Renal cortex interstitium (tissue), 11 donors: ENCODE measurements around the gene NDUFS2. TPM values are rescaled to one million over a fixed set of nuclear protein-coding genes. Genes with fewer than 3 reads are reported as not detected.

ENCODE experiments used
- DNase-seq, 11 donors: peaks; one replicate each; pipeline ENCODE4 v3.0.0-alpha.2; 2013; ENCODE audit warnings: low read depth in 9 of 11, low spot score in 4 of 11; ENCODE audit errors: extremely low read depth in 1 of 11
- polyA plus RNA-seq, 3 donors: library from polyadenylated mRNA; unstranded; fragments of 120-200 nt; gene quantifications; one replicate each; pipeline ENCODE4 v1.2.1, GENCODE V29; 2013; ENCODE audit not compliant: insufficient read length in 3 of 3

Gene NDUFS2
- polyA plus RNA-seq, 3 donors: 200 to 212 (median 200) TPM

DNA sequence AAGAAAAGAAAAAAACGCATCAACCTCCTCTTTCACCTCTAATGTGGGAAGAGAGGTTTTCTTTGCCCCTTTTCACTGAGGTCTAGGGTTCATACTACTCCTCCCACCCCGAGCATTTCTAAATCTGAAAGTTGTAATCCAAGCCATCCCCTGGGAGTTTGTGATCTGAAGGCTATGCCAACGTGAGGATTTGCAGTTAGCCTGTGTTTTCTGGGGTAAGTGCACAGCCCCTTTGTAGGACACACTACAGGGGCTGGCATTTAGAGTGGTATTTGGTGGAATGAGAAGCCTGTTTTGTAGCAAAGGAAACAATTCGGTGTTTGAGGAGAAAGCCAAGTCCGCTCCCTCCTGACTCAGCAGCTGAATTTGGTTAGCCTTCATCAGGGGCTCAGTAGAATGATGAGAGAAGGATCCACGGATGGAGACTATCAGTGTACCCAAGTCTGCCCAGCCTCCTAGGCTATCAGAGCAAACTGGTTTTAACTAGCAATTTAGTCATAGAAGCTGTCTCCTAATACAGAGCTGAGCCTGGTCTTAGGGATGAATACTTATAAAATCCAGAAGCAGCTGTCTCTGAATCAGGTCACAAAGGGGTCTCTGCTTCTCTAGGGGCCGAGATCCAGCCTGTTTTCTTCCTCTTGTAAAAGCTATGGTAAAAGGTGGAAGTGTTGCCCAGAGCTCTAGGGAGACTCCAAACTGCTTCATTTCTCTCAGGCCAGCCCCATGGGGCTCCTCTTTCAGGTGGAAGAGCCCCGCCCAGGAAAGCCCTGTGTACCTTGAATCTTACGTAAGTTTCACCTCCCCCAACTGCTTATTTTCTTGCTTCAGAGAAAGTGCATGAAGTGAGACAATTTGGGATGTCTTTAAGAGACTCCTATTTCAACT, 58.5 kb downstream of the NDUFS2 start:
- DNase-seq: no peak

DNA sequence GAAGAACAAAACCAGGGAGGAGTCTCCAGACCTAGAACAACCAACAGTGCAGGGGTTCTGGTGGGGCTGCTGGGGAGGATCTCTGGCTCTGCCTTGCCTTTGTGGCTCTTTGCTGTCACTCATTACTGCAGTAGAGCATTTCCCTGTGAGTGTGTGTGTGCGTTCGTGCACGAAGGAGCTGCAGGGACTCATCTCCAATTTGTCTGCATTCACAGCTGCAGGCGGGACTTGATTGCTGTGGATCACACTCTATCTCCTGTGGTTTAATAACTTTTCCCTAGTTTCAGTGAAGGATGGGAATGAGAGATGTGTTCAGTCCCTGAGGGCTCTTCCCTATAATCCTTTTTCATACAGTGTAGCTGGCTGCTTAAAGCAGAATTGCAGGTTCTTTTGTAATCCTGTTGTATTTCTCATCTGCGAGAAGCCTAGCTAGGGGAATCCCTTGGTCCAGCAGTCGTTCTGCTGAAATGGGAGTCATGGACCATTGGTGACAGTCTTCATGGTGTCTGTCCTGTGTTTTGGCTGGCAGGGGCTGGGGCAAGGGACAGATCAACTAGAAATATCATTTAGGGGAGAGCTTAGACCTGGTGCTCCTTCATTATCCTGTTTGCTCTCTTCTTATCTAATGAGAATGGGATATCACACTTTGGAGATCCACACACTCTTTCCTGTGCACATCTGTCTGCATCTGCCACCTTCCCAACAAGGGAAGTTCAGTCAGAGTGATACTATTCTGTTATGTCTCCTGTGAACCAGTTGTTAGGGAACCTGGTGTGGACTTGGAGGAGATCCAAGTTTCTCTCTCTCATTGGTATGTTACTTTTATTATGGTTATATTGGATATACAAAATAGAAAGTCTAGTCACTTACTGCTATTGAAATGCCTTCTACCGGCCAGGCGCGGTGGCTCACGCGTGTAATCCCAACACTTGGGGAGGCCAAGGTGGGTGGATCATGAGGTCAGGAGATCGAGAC, 59.4 kb downstream of the NDUFS2 start:
- no peak for DNase-seq

Other genes starting within 250 kb of the NDUFS2 start
- gene ITLN2, start 247.6 kb upstream of the NDUFS2 start, polyA plus RNA-seq: under 1 TPM in 1 of 3 donors, not detected in 2; 0.29 TPM
- 10 to 100 TPM; 73.1 to 94.2 (median 82.1) TPM for gene F11R, start 181.2 kb upstream of the NDUFS2 start, polyA plus RNA-seq
- gene TSTD1, start 163.4 kb upstream of the NDUFS2 start, polyA plus RNA-seq: 10 to 100 TPM; 49.4 to 76.5 (median 63.5) TPM
- gene USF1, start 156.4 kb upstream of the NDUFS2 start, polyA plus RNA-seq: 10 to 100 TPM; 49.7 to 62.5 (median 59.8) TPM
- gene ARHGAP30, start 132.5 kb upstream of the NDUFS2 start, polyA plus RNA-seq: 1 to 10 TPM; 2.1 to 2.5 (median 2.2) TPM
- 1 to 10 TPM; 2.2 to 4.0 (median 3.5) TPM for gene NECTIN4, start 112.8 kb upstream of the NDUFS2 start, polyA plus RNA-seq
- 10 to 100 TPM; 15.7 to 19.3 (median 17.6) TPM for gene KLHDC9, start 104.0 kb upstream of the NDUFS2 start, polyA plus RNA-seq
- 10 to 100 TPM; 70.5 to 94.2 (median 71.9) TPM for gene PFDN2, start 84.3 kb upstream of the NDUFS2 start, polyA plus RNA-seq
- gene NIT1, start 84.3 kb upstream of the NDUFS2 start, polyA plus RNA-seq: 10 to 100 TPM; 49.0 to 58.8 (median 51.5) TPM
- 10 to 100 TPM; 47.6 to 57.0 (median 55.1) TPM for gene DEDD, start 69.7 kb upstream of the NDUFS2 start, polyA plus RNA-seq
- gene UFC1, start 48.4 kb upstream of the NDUFS2 start, polyA plus RNA-seq: 100 to 1,000 TPM; 135 to 161 (median 156) TPM
- 10 to 100 TPM; 48.0 to 49.6 (median 48.2) TPM for gene USP21, start 42.9 kb upstream of the NDUFS2 start, polyA plus RNA-seq
- gene PPOX, start 35.9 kb upstream of the NDUFS2 start, polyA plus RNA-seq: 10 to 100 TPM; 31.0 to 61.5 (median 38.3) TPM
- 10 to 100 TPM; 36.6 to 39.5 (median 38.8) TPM for gene B4GALT3, start 24.9 kb upstream of the NDUFS2 start, polyA plus RNA-seq
- 1 to 10 TPM in 1 of 3 donors, under 1 TPM in 2; 0.60 to 1.1 (median 0.78) TPM for gene ADAMTS4, start 3.3 kb upstream of the NDUFS2 start, polyA plus RNA-seq
- 10 to 100 TPM; 12.3 to 14.8 (median 13.6) TPM for gene FCER1G, start 12.9 kb downstream of the NDUFS2 start, polyA plus RNA-seq
- gene APOA2, start 21.3 kb downstream of the NDUFS2 start, polyA plus RNA-seq: 1 to 10 TPM in 1 of 3 donors, under 1 TPM in 1, not detected in 1; 0.59 to 4.6 TPM
- gene TOMM40L, start 23.7 kb downstream of the NDUFS2 start, polyA plus RNA-seq: 10 to 100 TPM; 13.5 to 15.4 (median 14.6) TPM
- gene NR1I3, start 35.8 kb downstream of the NDUFS2 start, polyA plus RNA-seq: 1 to 10 TPM; 3.1 to 3.7 (median 3.4) TPM
- gene PCP4L1, start 56.4 kb downstream of the NDUFS2 start, polyA plus RNA-seq: 1 to 10 TPM; 1.0 to 1.7 (median 1.0) TPM
- gene MPZ, start 107.6 kb downstream of the NDUFS2 start, polyA plus RNA-seq: 1 to 10 TPM; 2.2 to 5.1 (median 3.8) TPM
- 100 to 1,000 TPM; 257 to 303 (median 265) TPM for gene SDHC, start 112.0 kb downstream of the NDUFS2 start, polyA plus RNA-seq
- gene CFAP126, start 165.5 kb downstream of the NDUFS2 start, polyA plus RNA-seq: 10 to 100 TPM; 11.2 to 15.2 (median 11.6) TPM